SKM-1 (cell line): ENCODE measurements around the gene UTS2R.

Experiments used
- DNase-seq: peaks from one replicate; lab custom pipeline; 2025; ENCODE audit not compliant: unreplicated experiment; lab: John Stamatoyannopoulos, UW

UTS2R gene

GRCh38 chr17:82371333-82372248 is at the start of gene UTS2R:
UTS2R (plus strand) TSS chr17:82371765; CDS start chr17:82374325, 2,560 bp downstream.
- DNase-seq: no peak

- DNase-seq: no peak
These were observed 49.6 kb upstream of the UTS2R start for GRCh38 chr17:82321947-82322466.

GRCh38 chr17:82322526-82323453 is 48.8 kb upstream of the UTS2R start:
- DNase-seq: no peak

GRCh38 chr17:82323514-82324234 is 47.9 kb upstream of the UTS2R start:
- no peak for DNase-seq

- DNase-seq: no peak
These were observed 46.8 kb upstream of the UTS2R start for GRCh38 chr17:82324566-82325285.

- DNase-seq: no peak
These were observed 46.0 kb upstream of the UTS2R start for GRCh38 chr17:82325286-82326180.

- DNase-seq: no peak
These were observed 44.3 kb upstream of the UTS2R start for GRCh38 chr17:82327289-82327688.

GRCh38 chr17:82327757-82328140 is 43.8 kb upstream of the UTS2R start:
- DNase-seq: no peak

GRCh38 chr17:82328141-82328993 is 43.2 kb upstream of the UTS2R start:
- DNase-seq: no peak

GRCh38 chr17:82328994-82329507 is 42.5 kb upstream of the UTS2R start:
- DNase-seq: no peak

- no peak for DNase-seq
These were observed 41.8 kb upstream of the UTS2R start for GRCh38 chr17:82329683-82330321.

- no peak for DNase-seq
These were observed 41.0 kb upstream of the UTS2R start for GRCh38 chr17:82330322-82331239.

- DNase-seq: no peak
These were observed 40.1 kb upstream of the UTS2R start for GRCh38 chr17:82331345-82331939.

- no peak for DNase-seq
These were observed 38.8 kb upstream of the UTS2R start for GRCh38 chr17:82332669-82333278.

GRCh38 chr17:82333279-82334171 is 38.0 kb upstream of the UTS2R start, which contains the start of gene SECTM1:
SECTM1 (minus strand) TSS chr17:82333766; CDS start chr17:82327240, 6,526 bp downstream.
- DNase-seq: no peak
